GM12878 (cell line): ENCODE results near the gene NSMCE1. TPM values are rescaled to one million over a fixed set of nuclear protein-coding genes. Genes with fewer than 3 reads are reported as not detected.

Experiments used
- ATAC-seq: fragments of 200-7000 bp; cut with Tn5 transposase; 3 replicates; pipeline ENCODE4 v1.9.1; 2020; ENCODE audit warnings: mild to moderate bottlenecking, moderate library complexity
- BruUV-seq: library from RNA; stranded (reverse); fragments of 400-500 nt; replicated peaks from 2 replicates; lab custom pipeline; 2021; lab: Mats Ljungman, UMichigan
- CTCF ChIA-PET: fragments of 300-600 bp; sonication (Branson Sonifier 250); formaldehyde crosslinking; extraction: SDS; loops from one replicate; lab custom pipeline; 2021; ENCODE audit warnings: inconsistent platforms; lab: Yijun Ruan, JAX
- POLR2A ChIA-PET: fragments of 350-600 bp; formaldehyde crosslinking; extraction: SDS; loops from one replicate; lab custom pipeline; 2021; ENCODE audit warnings: inconsistent platforms; lab: Charles Lee
- RAD21 ChIA-PET: fragments of 300-600 bp; sonication (Branson Sonifier 250); formaldehyde crosslinking; loops from one replicate; lab custom pipeline; 2023; ENCODE audit warnings: antibody characterized with exemption; ENCODE audit not compliant: unreplicated experiment; lab: Charles Lee
- SMC1A ChIA-PET: fragments of 300-600 bp; sonication (Branson Sonifier 250); formaldehyde crosslinking; loops from one replicate; lab custom pipeline; 2023; ENCODE audit not compliant: unreplicated experiment, uncharacterized antibody; lab: Charles Lee
- DNase-seq: peaks from one replicate; pipeline ENCODE4 v3.0.0-alpha.2; 2011; ENCODE audit warnings: low read depth, low spot score
- FAIRE-seq: peaks from 3 replicates; lab custom pipeline; 2011; peaks lifted over from hg19 to GRCh38; lab: Jason Lieb, UNC
- H2AFZ ChIP-seq: 2 replicates; pipeline ENCODE4 v1.6.0; 2011; ENCODE audit warnings: low read depth, low read length, control low read depth; ENCODE audit not compliant: control insufficient read depth
- H3K27ac ChIP-seq: 2 replicates; pipeline ENCODE4 v1.5.1; 2011; ENCODE audit warnings: control low read depth; ENCODE audit not compliant: control insufficient read depth, insufficient read depth
- H3K27me3 ChIP-seq, 2 experiments: replicated peaks in 1 of 2; 2 replicates each; pipeline versions ENCODE4 v1.6.0 to v1.6.1; 2011; ENCODE audit warnings: low read length in 1 of 2; ENCODE audit not compliant: control insufficient read depth in 2 of 2, insufficient read depth in 2 of 2
- H3K36me3 ChIP-seq, 2 experiments: 2 replicates each; pipeline ENCODE4 v1.5.1; 2011; ENCODE audit warnings: low read length in 1 of 2; ENCODE audit not compliant: control insufficient read depth in 2 of 2, insufficient read depth in 2 of 2
- H3K4me1 ChIP-seq: 2 replicates; pipeline ENCODE4 v1.6.1; 2011; ENCODE audit warnings: mild to moderate bottlenecking, low read length, moderate library complexity, mixed read lengths; ENCODE audit not compliant: control insufficient read depth, insufficient read depth
- H3K4me2 ChIP-seq: 2 replicates; pipeline ENCODE4 v1.6.0; 2011; ENCODE audit warnings: control low read depth; ENCODE audit not compliant: control insufficient read depth, insufficient read depth
- H3K4me3 ChIP-seq: fragments of 200-600 bp; sonication (generic); 2 replicates; pipeline ENCODE4 v1.5.1; 2016
- H3K79me2 ChIP-seq: 2 replicates; pipeline ENCODE4 v1.6.0; 2011; ENCODE audit warnings: low read length; ENCODE audit not compliant: control insufficient read depth, insufficient read depth
- H3K9ac ChIP-seq: 2 replicates; pipeline ENCODE4 v1.8.0; 2011; ENCODE audit warnings: low read length, control low read depth, mixed read lengths; ENCODE audit not compliant: control insufficient read depth, insufficient read depth
- H3K9me3 ChIP-seq: replicated peaks from 3 replicates; pipeline ENCODE4 v1.5.1; 2011; ENCODE audit warnings: mild to moderate bottlenecking, low read length; ENCODE audit not compliant: control insufficient read depth, insufficient read depth
- H4K20me1 ChIP-seq: 2 replicates; pipeline ENCODE4 v1.6.0; 2011; ENCODE audit not compliant: control insufficient read depth, insufficient read depth
- CBX3 ChIP-seq: fragments of 200-600 bp; sonication (generic); IDR thresholded peaks from 2 replicates; pipeline ENCODE4 v1.6.1; 2016; ENCODE audit warnings: low read depth, borderline replicate concordance
- CEBPZ ChIP-seq: fragments of 150-350 bp; IDR thresholded peaks from 2 replicates; pipeline ENCODE4 v1.6.1; 2016; ENCODE audit warnings: low read depth, low read length
- EZH2 ChIP-seq: IDR thresholded peaks from 2 replicates; pipeline ENCODE4 v1.6.1; 2012; ENCODE audit warnings: low read depth, mild to moderate bottlenecking, control low read depth, inconsistent platforms, low read length, borderline replicate concordance; ENCODE audit not compliant: control insufficient read depth
- HCFC1 ChIP-seq: fragments of 150-350 bp; IDR thresholded peaks from 2 replicates; pipeline ENCODE4 v1.6.1; 2014; ENCODE audit warnings: low read length
- IKZF1 ChIP-seq: fragments of 450-650 bp; conservative IDR thresholded peaks from 2 replicates; pipeline ENCODE4 v1.6.1; 2017; ENCODE audit warnings: antibody characterized with exemption, mild to moderate bottlenecking
- IRF4 ChIP-seq: IDR thresholded peaks from 2 replicates; pipeline ENCODE4 v1.6.1; 2011; ENCODE audit warnings: low read depth, low read length
- KAT2A ChIP-seq: conservative IDR thresholded peaks from 2 replicates; pipeline ENCODE4 v1.6.1; 2011; ENCODE audit warnings: low read depth, low read length; ENCODE audit not compliant: control insufficient read depth
- LARP7 ChIP-seq: fragments of 450-650 bp; IDR thresholded peaks from 2 replicates; pipeline ENCODE4 v1.6.1; 2017; ENCODE audit warnings: mild to moderate bottlenecking
- MEF2B ChIP-seq: fragments of 450-650 bp; IDR thresholded peaks from 2 replicates; pipeline ENCODE4 v1.6.1; 2018; ENCODE audit warnings: mild to moderate bottlenecking, moderate library complexity; ENCODE audit not compliant: partially characterized antibody, poor library complexity, severe bottlenecking
- PAX5 ChIP-seq: IDR thresholded peaks from 2 replicates; pipeline ENCODE4 v1.6.1; 2011; ENCODE audit warnings: low read depth, low read length, borderline replicate concordance
- PAX8 ChIP-seq: fragments of 450-650 bp; IDR thresholded peaks from 2 replicates; pipeline ENCODE4 v1.6.1; 2017; ENCODE audit warnings: mild to moderate bottlenecking, moderate library complexity
- SIN3A ChIP-seq: IDR thresholded peaks from 2 replicates; pipeline ENCODE4 v1.6.1; 2012; ENCODE audit warnings: low read depth, low read length, improper control_type of control experiment
- TARDBP ChIP-seq: IDR thresholded peaks from 2 replicates; pipeline ENCODE4 v1.6.1; 2016; ENCODE audit warnings: borderline replicate concordance
- ZBTB33 ChIP-seq: fragments of 450-650 bp; IDR thresholded peaks from 2 replicates; pipeline ENCODE4 v1.6.1; 2017; ENCODE audit warnings: mild to moderate bottlenecking
- WGBS: methylation state at CpG from one replicate; pipeline ENCODE4 v1.1.6; 2016; ENCODE audit warnings: low lambda C conversion rate; ENCODE audit not compliant: insufficient replicate concordance, insufficient coverage; ENCODE audit errors: missing lambda C conversion rate; 5-methylcytosine and 5-hydroxymethylcytosine counted together
- in situ Hi-C: fragments of 300-500 bp; cut with MboI; formaldehyde crosslinking; loops from 9 replicates; pipeline ENCODE4 v1.14.3; 2018; ENCODE audit warnings: mixed read lengths
- intact Hi-C: fragments of 100-400 bp; cut with micrococcal nuclease; formaldehyde crosslinking; loops from one replicate; pipeline ENCODE4 v1.14.2; 2022; ENCODE audit not compliant: unreplicated experiment
- polyA plus RNA-seq, 11 experiments: library from polyadenylated mRNA; depleted of rRNA in 4 of 11; unstranded in 6 of 11; stranded (reverse) in 5 of 11; fragments of >200 nt; fragmentation: Nextera tagmentation in 4 of 11; fragmentation: Illumina TruSeq in 1 of 11; extraction: Ambion mirVana in 4 of 11; extraction: Trizol in 1 of 11; gene quantifications; 1 replicate in 1 of 11; 2 replicates in 10 of 11; pipeline versions ENCODE4 v1.2.1 to v1.2.3, GENCODE V29; 2011 to 2016; ENCODE audit warnings: inconsistent platforms in 2 of 11, missing spikeins in 2 of 11, low read depth in 1 of 11
- total RNA-seq, 4 experiments: library from RNA; depleted of rRNA in 3 of 4; stranded (reverse); fragments of >200 nt in 3 of 4; fragmentation: Illumina TruSeq in 1 of 4; extraction: Trizol in 1 of 4; gene quantifications; 2 replicates each; pipeline versions ENCODE4 v1.2.1 to v1.2.3, GENCODE V29; 2013 to 2021
- TF ChIP-seq, protein P1 (sequence below): fragments of 450-650 bp; IDR thresholded peaks from 2 replicates; pipeline ENCODE4 v1.6.1; 2016; ENCODE audit warnings: mild to moderate bottlenecking, moderate library complexity, borderline replicate concordance

NSMCE1 gene
- total and polyA plus RNA-seq, 10 of the 15 experiments (the other 5 are each of a cell fraction or from before 2014, with no cell fraction given) = 54.0 to 214 (median 71.4) TPM

GRCh38 chr16:27185776-27186130, 82.8 kb downstream of the NSMCE1 start (continued):
- TF ChIP-seq CEBPZ = no peak

DNA sequence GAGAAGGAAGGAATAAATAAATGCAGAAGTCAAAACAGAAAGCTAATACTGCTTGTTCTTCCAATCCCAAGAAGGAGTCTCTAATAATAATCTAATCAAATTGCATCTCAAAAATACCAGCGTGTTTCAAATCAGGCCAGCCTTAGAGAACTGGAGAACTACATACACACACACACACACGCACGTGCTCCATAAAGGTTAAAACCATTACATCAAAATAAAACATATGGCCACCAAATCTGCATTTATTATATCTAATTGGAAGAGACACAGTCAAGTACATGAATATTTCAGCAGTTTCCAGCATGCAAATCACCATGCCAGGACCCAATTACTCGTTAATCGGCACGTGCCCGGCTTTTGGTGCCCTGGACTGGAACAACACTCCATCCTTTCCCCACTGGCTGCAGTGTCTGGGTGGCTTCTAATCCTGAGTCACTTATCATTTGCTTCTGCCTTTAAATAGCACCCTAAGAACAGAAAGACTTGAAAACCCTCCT, 85.6 kb downstream of the NSMCE1 start:
- no peaks in the 10 kb centered on the region for H3K36me3 ChIP-seq
- ChIA-PET CTCF (interaction anchor here (0.6 kb wide), 1 partner anchor 268 kb away, joined by 3 read pairs; no protein-coding TSS in a partner anchor), SMC1A (interaction anchor here (6.4 kb wide), 1 partner anchor 184 kb away, joined by 76 read pairs; no protein-coding TSS in a partner anchor), RAD21 (no interaction called here), POLR2A (no interaction called here)
- 70% methylated on average over 7 of the region's 7 CpGs for WGBS
- no peak overlapping the region for H3K4me3 ChIP-seq
- no peaks in the 10 kb centered on the region for H4K20me1 ChIP-seq
- DNase-seq (no peak), FAIRE-seq (no peak), ATAC-seq (no peak)
- no peaks in the 10 kb centered on the region; a peak in 1 of 4 replicates for H3K27me3 ChIP-seq
- in situ Hi-C loops (no loop called here), intact Hi-C loops (no loop called here)
- H3K4me1 ChIP-seq = no peaks in the 10 kb centered on the region
- H3K9ac ChIP-seq = no peak overlapping the region
- no peak overlapping the region for H2AFZ ChIP-seq
- no peak overlapping the region for H3K4me2 ChIP-seq
- H3K9me3 ChIP-seq = no peaks in the 10 kb centered on the region
- H3K79me2 ChIP-seq = no peaks in the 10 kb centered on the region
- BruUV-seq = no TSS peak
- no peak overlapping the region for H3K27ac ChIP-seq
- TF ChIP-seq HCFC1 (no peak), PAX8 (no peak), LARP7 (no peak), IKZF1 (no peak), ZBTB33 (no peak), SIN3A (no peak), IRF4 (no peak), MEF2B (no peak), CBX3 (no peak), KAT2A (no peak), PAX5 (no peak), TARDBP (no peak), EZH2 (no peak)
- TF ChIP-seq, protein P1, sequence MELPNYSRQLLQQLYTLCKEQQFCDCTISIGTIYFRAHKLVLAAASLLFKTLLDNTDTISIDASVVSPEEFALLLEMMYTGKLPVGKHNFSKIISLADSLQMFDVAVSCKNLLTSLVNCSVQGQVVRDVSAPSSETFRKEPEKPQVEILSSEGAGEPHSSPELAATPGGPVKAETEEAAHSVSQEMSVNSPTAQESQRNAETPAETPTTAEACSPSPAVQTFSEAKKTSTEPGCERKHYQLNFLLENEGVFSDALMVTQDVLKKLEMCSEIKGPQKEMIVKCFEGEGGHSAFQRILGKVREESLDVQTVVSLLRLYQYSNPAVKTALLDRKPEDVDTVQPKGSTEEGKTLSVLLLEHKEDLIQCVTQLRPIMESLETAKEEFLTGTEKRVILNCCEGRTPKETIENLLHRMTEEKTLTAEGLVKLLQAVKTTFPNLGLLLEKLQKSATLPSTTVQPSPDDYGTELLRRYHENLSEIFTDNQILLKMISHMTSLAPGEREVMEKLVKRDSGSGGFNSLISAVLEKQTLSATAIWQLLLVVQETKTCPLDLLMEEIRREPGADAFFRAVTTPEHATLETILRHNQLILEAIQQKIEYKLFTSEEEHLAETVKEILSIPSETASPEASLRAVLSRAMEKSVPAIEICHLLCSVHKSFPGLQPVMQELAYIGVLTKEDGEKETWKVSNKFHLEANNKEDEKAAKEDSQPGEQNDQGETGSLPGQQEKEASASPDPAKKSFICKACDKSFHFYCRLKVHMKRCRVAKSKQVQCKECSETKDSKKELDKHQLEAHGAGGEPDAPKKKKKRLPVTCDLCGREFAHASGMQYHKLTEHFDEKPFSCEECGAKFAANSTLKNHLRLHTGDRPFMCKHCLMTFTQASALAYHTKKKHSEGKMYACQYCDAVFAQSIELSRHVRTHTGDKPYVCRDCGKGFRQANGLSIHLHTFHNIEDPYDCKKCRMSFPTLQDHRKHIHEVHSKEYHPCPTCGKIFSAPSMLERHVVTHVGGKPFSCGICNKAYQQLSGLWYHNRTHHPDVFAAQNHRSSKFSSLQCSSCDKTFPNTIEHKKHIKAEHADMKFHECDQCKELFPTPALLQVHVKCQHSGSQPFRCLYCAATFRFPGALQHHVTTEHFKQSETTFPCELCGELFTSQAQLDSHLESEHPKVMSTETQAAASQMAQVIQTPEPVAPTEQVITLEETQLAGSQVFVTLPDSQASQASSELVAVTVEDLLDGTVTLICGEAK = no peak
